B cell (primary cell): ENCODE measurements around the gene RNF149. TPM values are rescaled to one million over a fixed set of nuclear protein-coding genes. Genes with fewer than 3 reads are reported as not detected.

Source experiments
- ATAC-seq: fragments of 200-7000 bp; cut with Tn5 transposase; one replicate; pipeline ENCODE4 v1.10.0; 2021; ENCODE audit warnings: low read depth, mild to moderate bottlenecking, moderate number of reproducible peaks, moderate library complexity
- CTCF ChIA-PET: fragments of 350-600 bp; sonication (Branson Sonifier 250); formaldehyde crosslinking; loops from one replicate; lab custom pipeline; 2021; ENCODE audit warnings: antibody characterized with exemption, inconsistent platforms; lab: Charles Lee
- POLR2A ChIA-PET: fragments of 350-600 bp; sonication (Branson Sonifier 250); formaldehyde crosslinking; loops from one replicate; lab custom pipeline; 2021; ENCODE audit warnings: antibody characterized with exemption; lab: Charles Lee
- DNase-seq: peaks from one replicate; pipeline ENCODE4 v3.0.0; 2013
- H2AFZ ChIP-seq: 2 replicates; pipeline ENCODE4 v1.6.1; 2012; ENCODE audit warnings: mild to moderate bottlenecking, low read depth, low read length; ENCODE audit not compliant: insufficient read depth, poor library complexity, severe bottlenecking
- H3K27ac ChIP-seq, 2 donors: 1 replicate in 1 of 2; 2 replicates in 1 of 2; pipeline ENCODE4 v1.5.1; 2012 to 2013; ENCODE audit warnings: low read length in 2 of 2, mild to moderate bottlenecking in 2 of 2, moderate library complexity in 1 of 2
- H3K27me3 ChIP-seq, 4 experiments: fragments of 200-600 bp in 1 of 4; sonication (generic) in 1 of 4; replicated peaks in 1 of 4; 1 replicate in 2 of 4; 2 replicates in 2 of 4; pipeline versions ENCODE4 v1.6.1 to v1.7.0; 2013 to 2016; ENCODE audit warnings: low read length in 3 of 4, mild to moderate bottlenecking in 2 of 4, mixed read lengths in 1 of 4, moderate library complexity in 1 of 4; ENCODE audit not compliant: insufficient read depth in 4 of 4, control insufficient read depth in 3 of 4; ENCODE audit errors: control extremely low read depth in 1 of 4
- H3K36me3 ChIP-seq, 2 experiments: replicated peaks in 1 of 2; 1 replicate in 1 of 2; 2 replicates in 1 of 2; pipeline versions ENCODE4 v1.6.1 to v1.7.1; 2013; ENCODE audit warnings: low read length in 1 of 2; ENCODE audit not compliant: insufficient read depth in 2 of 2, control insufficient read depth in 1 of 2; ENCODE audit errors: control extremely low read depth in 1 of 2, extremely low read depth in 1 of 2
- H3K4me1 ChIP-seq, 2 donors: fragments of 200-600 bp in 1 of 2; sonication (generic) in 1 of 2; 1 replicate in 1 of 2; 2 replicates in 1 of 2; pipeline versions ENCODE4 v1.5.1 to v1.6.1; 2013 to 2017; ENCODE audit warnings: low read length in 2 of 2; ENCODE audit not compliant: control insufficient read depth in 2 of 2, insufficient read depth in 2 of 2
- H3K4me2 ChIP-seq: replicated peaks from 2 replicates; pipeline ENCODE3; 2012; ENCODE audit warnings: mild to moderate bottlenecking, low read depth, low read length; ENCODE audit not compliant: poor library complexity, severe bottlenecking
- H3K4me3 ChIP-seq, 5 experiments: fragments of 200-600 bp in 1 of 5; sonication (generic) in 1 of 5; 1 replicate in 3 of 5; 2 replicates in 2 of 5; pipeline versions ENCODE4 v1.5.1 to v1.7.0; 2011 to 2016; ENCODE audit warnings: low read length in 4 of 5, mild to moderate bottlenecking in 4 of 5, low read depth in 2 of 5, control low read depth in 1 of 5, moderate library complexity in 1 of 5; ENCODE audit not compliant: insufficient read depth in 1 of 5; ENCODE audit errors: control extremely low read depth in 1 of 5, extremely low read depth in 1 of 5
- H3K79me2 ChIP-seq: fragments of 200-600 bp; sonication (generic); one replicate; pipeline ENCODE4 v1.6.0; 2016; ENCODE audit warnings: low read length; ENCODE audit not compliant: control insufficient read depth, insufficient read depth
- H3K9ac ChIP-seq: fragments of 200-600 bp; sonication (generic); 2 replicates; pipeline ENCODE4 v1.6.1; 2017; ENCODE audit warnings: mild to moderate bottlenecking, low read length, moderate library complexity
- H3K9me3 ChIP-seq, 3 donors: one replicate each; pipeline versions ENCODE4 v1.6.1 to v1.7.1; 2013; ENCODE audit warnings: low read length in 2 of 3; ENCODE audit not compliant: control insufficient read depth in 2 of 3, insufficient read depth in 1 of 3; ENCODE audit errors: control extremely low read depth in 1 of 3
- H4K20me1 ChIP-seq: 2 replicates; pipeline ENCODE4 v1.6.0; 2012; ENCODE audit warnings: mild to moderate bottlenecking, low read length; ENCODE audit not compliant: insufficient read depth, control insufficient read depth, poor library complexity, severe bottlenecking
- H3K27ac Mint-ChIP-seq: one replicate; pipeline ENCODE4 v1.8.0; 2021; ENCODE audit warnings: mixed read lengths
- H3K27me3 Mint-ChIP-seq: one replicate; pipeline ENCODE4 v1.8.0; 2021; ENCODE audit warnings: mixed read lengths
- H3K4me1 Mint-ChIP-seq: one replicate; pipeline ENCODE4 v1.8.0; 2021; ENCODE audit warnings: mixed read lengths
- H3K4me3 Mint-ChIP-seq: one replicate; pipeline ENCODE4 v1.8.0; 2021; ENCODE audit warnings: mixed read lengths
- H3K9me3 Mint-ChIP-seq: one replicate; pipeline ENCODE4 v1.8.0; 2022; ENCODE audit warnings: mixed read lengths; ENCODE audit not compliant: insufficient read depth
- EZH2 ChIP-seq: IDR thresholded peaks from 2 replicates; pipeline ENCODE4 v1.6.1; 2012; ENCODE audit warnings: borderline replicate concordance, low read depth, mild to moderate bottlenecking, moderate library complexity, low read length; ENCODE audit not compliant: insufficient read depth, poor library complexity, severe bottlenecking
- WGBS: methylation state at CpG from one replicate; pipeline ENCODE4 v1.1.5; 2013; ENCODE audit warnings: missing lambda C conversion rate; ENCODE audit not compliant: insufficient coverage; 5-methylcytosine and 5-hydroxymethylcytosine counted together
- intact Hi-C: fragments of 100-400 bp; cut with micrococcal nuclease; formaldehyde crosslinking; loops from one replicate; pipeline ENCODE4 v1.10.0; 2022
- polyA plus RNA-seq: library from polyadenylated mRNA; depleted of rRNA; stranded (reverse); fragments of >200 nt; gene quantifications from 2 replicates; pipeline ENCODE4 v1.2.3, GENCODE V29; 2012
- total RNA-seq, 2 donors: library from RNA; stranded (reverse); fragments of 120-200 nt in 1 of 2; gene quantifications; 1 replicate in 1 of 2; 2 replicates in 1 of 2; pipeline versions ENCODE4 v1.2.3 to v1.2.4, GENCODE V29; 2013 to 2022
- TF ChIP-seq, protein P1 (sequence below): fragments of 200-600 bp; IDR thresholded peaks from one replicate; pipeline ENCODE4 v1.8.0; 2022; ENCODE audit warnings: antibody characterized with exemption, mild to moderate bottlenecking

RNF149 gene
- total and polyA plus RNA-seq, 2 donors (not counting 1 experiment from before 2014, with no cell fraction given), result 28.2 to 71.6 TPM

DNA sequence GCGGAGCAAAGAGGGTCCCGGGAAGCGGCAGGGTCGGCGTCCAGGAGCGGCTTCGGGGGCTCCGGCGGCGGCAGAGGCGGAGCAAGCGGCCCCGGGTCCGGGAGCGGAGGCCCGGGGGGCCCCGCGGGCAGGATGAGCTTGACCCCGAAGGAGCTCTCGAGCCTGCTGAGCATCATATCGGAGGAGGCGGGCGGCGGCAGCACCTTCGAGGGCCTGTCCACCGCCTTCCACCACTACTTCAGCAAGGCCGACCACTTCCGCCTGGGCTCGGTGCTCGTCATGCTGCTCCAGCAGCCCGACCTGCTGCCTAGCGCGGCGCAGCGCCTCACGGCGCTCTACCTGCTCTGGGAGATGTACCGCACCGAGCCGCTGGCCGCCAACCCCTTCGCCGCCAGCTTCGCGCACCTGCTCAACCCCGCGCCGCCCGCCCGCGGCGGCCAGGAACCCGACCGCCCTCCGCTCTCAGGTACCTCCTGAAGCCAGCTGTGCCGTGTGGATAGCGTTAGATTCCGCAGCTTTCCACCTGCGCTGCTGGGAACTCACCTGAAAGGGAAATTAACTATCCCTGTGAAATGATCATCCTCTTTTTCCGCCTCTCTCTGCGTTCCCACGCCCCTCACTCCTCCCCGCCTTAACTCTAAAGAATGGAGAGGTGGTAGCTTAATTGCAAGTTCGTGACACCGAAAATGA, 55.3 kb downstream of the RNF149 start:
- TF ChIP-seq, protein P1, sequence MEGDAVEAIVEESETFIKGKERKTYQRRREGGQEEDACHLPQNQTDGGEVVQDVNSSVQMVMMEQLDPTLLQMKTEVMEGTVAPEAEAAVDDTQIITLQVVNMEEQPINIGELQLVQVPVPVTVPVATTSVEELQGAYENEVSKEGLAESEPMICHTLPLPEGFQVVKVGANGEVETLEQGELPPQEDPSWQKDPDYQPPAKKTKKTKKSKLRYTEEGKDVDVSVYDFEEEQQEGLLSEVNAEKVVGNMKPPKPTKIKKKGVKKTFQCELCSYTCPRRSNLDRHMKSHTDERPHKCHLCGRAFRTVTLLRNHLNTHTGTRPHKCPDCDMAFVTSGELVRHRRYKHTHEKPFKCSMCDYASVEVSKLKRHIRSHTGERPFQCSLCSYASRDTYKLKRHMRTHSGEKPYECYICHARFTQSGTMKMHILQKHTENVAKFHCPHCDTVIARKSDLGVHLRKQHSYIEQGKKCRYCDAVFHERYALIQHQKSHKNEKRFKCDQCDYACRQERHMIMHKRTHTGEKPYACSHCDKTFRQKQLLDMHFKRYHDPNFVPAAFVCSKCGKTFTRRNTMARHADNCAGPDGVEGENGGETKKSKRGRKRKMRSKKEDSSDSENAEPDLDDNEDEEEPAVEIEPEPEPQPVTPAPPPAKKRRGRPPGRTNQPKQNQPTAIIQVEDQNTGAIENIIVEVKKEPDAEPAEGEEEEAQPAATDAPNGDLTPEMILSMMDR, result no peak
- no peak for TF ChIP-seq EZH2
- Mint-ChIP-seq H3K27ac (peak overlapping the region; percentile 92), H3K9me3 (no peaks in the 10 kb centered on the region), H3K27me3 (no peaks in the 10 kb centered on the region), H3K4me1 (peaks cover 44% of the 10 kb centered on the region), H3K4me3 (peak overlapping the region; percentile 95)
- POLR2A ChIA-PET, result interaction anchor here (0.8 to 1.3 kb wide), 2 partner anchors 29 to 251 kb away, joined by 3 to 4 read pairs; partner anchors contain the start of gene RPL31
- peak; percentile 50 for ATAC-seq
- Histone ChIP-seq H3K27ac (peak overlapping the region; percentile 83 to 98), H4K20me1 (peaks cover 48% of the 10 kb centered on the region), H3K27me3 (no peaks in the 10 kb centered on the region), H3K79me2 (peaks cover 42% of the 10 kb centered on the region), H3K4me1 (peaks cover 20 to 30% of the 10 kb centered on the region in 2 donors), H3K4me3 (peak overlapping the region; percentile 68 to 91 (median 88)), H3K36me3 (peaks cover 0 to 20% of the 10 kb centered on the region in 2 experiments), H3K9ac (peak overlapping the region; percentile 98), H2AFZ (peak overlapping the region; percentile 95), H3K9me3 (no peaks in the 10 kb centered on the region), H3K4me2 (peak overlapping the region; percentile 96)
- CTCF ChIA-PET, result interaction anchor here (1.0 to 1.9 kb wide), 4 partner anchors 79 to 241 kb away, joined by 3 to 11 read pairs (median 4); no protein-coding TSS in a partner anchor
- WGBS, result under 1% methylated on average over 59 of the region's 65 CpGs
- intact Hi-C loops, result loop anchor here (2.0 to 5.0 kb wide), 3 partner anchors 81 to 690 kb away; partner anchors contain the start of genes PDCL3 and TBC1D8
- DNase-seq, result no peak
